HEK293T (cell line): ENCODE results near the gene ZNF512B.

ENCODE experiments used
- CTCF ChIA-PET: fragments of 350-600 bp; formaldehyde crosslinking; extraction: SDS; loops from one replicate; lab custom pipeline; 2021; ENCODE audit warnings: antibody characterized with exemption, inconsistent platforms; lab: Yijun Ruan, JAX
- POLR2A ChIA-PET: fragments of 350-600 bp; formaldehyde crosslinking; extraction: SDS; loops from one replicate; lab custom pipeline; 2020; ENCODE audit warnings: antibody characterized with exemption, inconsistent platforms; lab: Yijun Ruan, JAX
- DNase-seq: peaks from one replicate; pipeline ENCODE4 v3.0.0; 2012; ENCODE audit warnings: mixed read lengths; ENCODE audit errors: extremely low spot score
- ARNT ChIP-seq: fragments of 450-650 bp; IDR thresholded peaks from 2 replicates; pipeline ENCODE4 v1.6.1; 2017; ENCODE audit warnings: mild to moderate bottlenecking
- BHLHE40 ChIP-seq: fragments of 450-650 bp; IDR thresholded peaks from 2 replicates; pipeline ENCODE4 v1.6.1; 2016; ENCODE audit warnings: mild to moderate bottlenecking, moderate library complexity, borderline replicate concordance
- CTBP1 ChIP-seq: fragments of 450-650 bp; IDR thresholded peaks from 2 replicates; pipeline ENCODE4 v1.6.1; 2016; ENCODE audit warnings: borderline replicate concordance
- ELF4 ChIP-seq: fragments of 450-650 bp; IDR thresholded peaks from 2 replicates; pipeline ENCODE4 v1.6.1; 2017; ENCODE audit warnings: antibody characterized with exemption
- FOXA1 ChIP-seq: fragments of 450-650 bp; IDR thresholded peaks from 2 replicates; pipeline ENCODE4 v1.6.1; 2016; ENCODE audit warnings: mild to moderate bottlenecking
- FOXK2 ChIP-seq: fragments of 450-650 bp; IDR thresholded peaks from 2 replicates; pipeline ENCODE4 v1.6.1; 2016; ENCODE audit warnings: mild to moderate bottlenecking
- FOXM1 ChIP-seq: fragments of 450-650 bp; IDR thresholded peaks from 2 replicates; pipeline ENCODE4 v1.6.1; 2017; ENCODE audit warnings: mild to moderate bottlenecking, borderline replicate concordance
- HDGF ChIP-seq: fragments of 450-650 bp; IDR thresholded peaks from 2 replicates; pipeline ENCODE4 v1.6.1; 2017; ENCODE audit warnings: antibody characterized with exemption, borderline replicate concordance
- L3MBTL2 ChIP-seq: fragments of 450-650 bp; conservative IDR thresholded peaks from 2 replicates; pipeline ENCODE4 v1.6.1; 2016; ENCODE audit warnings: mild to moderate bottlenecking
- LEF1 ChIP-seq: fragments of 450-650 bp; IDR thresholded peaks from 2 replicates; pipeline ENCODE4 v1.6.1; 2017; ENCODE audit warnings: mild to moderate bottlenecking, borderline replicate concordance
- NFRKB ChIP-seq: fragments of 450-650 bp; IDR thresholded peaks from 2 replicates; pipeline ENCODE4 v1.6.1; 2016; ENCODE audit warnings: mild to moderate bottlenecking, moderate library complexity
- SP1 ChIP-seq: fragments of 450-650 bp; IDR thresholded peaks from 2 replicates; pipeline ENCODE4 v1.6.1; 2017
- SUZ12 ChIP-seq: fragments of 450-650 bp; IDR thresholded peaks from 2 replicates; pipeline ENCODE4 v1.6.1; 2016; ENCODE audit warnings: mild to moderate bottlenecking
- TARDBP ChIP-seq: fragments of 450-650 bp; IDR thresholded peaks from 2 replicates; pipeline ENCODE4 v1.6.1; 2016
- ZNF384 ChIP-seq: fragments of 450-650 bp; IDR thresholded peaks from 2 replicates; pipeline ENCODE4 v1.6.1; 2016
- TF ChIP-seq, protein P1 (sequence below): fragments of 450-650 bp; IDR thresholded peaks from 2 replicates; pipeline ENCODE4 v1.6.1; 2016

ZNF512B gene

DNA sequence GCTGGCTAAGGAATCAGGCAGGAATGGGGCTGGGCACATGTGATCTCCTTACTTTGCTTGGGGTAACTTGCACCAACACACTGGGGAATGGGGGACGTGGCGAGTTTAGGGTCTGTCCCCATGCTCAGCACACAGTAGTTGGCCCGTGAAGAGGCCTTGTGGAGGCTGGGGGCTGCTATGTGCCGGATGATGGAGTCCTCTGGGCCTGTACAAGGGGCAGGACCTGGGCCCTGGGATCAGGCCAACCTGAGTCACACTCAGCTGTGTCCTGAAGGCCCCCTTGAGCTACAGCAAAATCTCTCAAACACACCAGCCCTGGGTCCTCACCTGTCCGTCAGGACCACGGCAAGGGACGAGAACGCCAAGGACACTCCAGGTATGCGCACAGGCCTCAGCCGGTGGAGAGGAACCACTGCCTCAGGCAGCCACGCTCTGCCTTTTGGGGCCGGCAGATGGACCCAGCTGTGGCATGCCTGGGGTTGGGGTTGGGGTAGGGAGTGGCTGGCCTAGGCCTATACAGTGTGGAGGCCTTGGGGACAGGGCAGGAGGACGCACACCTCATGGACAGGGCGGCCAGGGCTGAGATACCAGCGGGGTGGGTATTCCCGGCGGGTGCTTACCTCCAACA, 24.6 kb downstream of the ZNF512B start:
- DNase-seq, result no peak
- TF ChIP-seq SUZ12 (no peak), L3MBTL2 (no peak), LEF1 (no peak), SP1 (no peak), FOXM1 (no peak), CTBP1 (no peak), ARNT (no peak), ELF4 (no peak), HDGF (no peak), TARDBP (no peak), FOXA1 (no peak), NFRKB (no peak), BHLHE40 (no peak)
- CTCF ChIA-PET, result no interaction called here
- POLR2A ChIA-PET, result no interaction called here

DNA sequence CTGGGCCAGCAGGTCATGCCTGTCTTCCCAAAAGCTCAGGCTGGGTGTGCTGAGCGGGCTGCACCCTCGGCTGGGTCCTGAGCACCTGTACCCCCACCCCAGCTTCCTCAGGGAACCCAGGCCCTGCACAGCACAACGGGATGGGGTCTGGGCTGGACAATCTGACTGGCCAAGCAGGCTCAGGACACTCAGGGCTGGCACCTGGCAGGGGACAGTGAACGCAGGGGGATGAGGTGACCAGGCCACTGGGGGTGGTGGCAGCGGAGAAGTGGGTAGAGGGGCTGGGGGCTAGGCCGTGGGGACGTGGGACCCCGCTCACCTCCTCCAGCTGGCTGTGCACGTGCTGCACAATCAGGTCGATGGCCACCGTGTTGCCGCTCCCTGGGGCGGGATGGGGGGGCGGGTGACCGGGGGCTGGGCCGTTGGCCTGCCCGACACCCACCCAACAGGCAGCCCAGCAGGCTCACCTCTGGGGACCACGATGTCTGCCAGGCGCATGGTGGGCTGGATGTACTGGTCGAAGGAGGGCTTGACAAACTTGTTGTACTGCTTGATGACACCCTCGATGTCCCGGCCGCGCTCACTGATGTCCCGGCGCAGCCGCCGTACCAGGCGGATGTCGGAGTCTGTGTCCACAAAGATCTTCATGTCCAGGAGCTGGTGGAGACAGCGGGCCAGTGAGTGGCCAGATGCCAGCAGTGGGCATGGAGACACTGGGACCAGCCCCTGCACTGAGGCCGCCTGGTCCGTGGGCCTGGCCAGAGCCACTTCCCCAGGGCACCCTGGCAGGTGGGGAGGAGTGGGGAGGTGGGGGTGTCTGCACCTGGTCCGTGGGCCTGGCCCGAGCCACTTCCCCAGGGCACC, 25.4 kb downstream of the ZNF512B start:
- POLR2A ChIA-PET, result interaction anchor here (1.5 kb wide), 1 partner anchor 12 kb away, joined by 5 read pairs; the partner anchor contains the start of gene UCKL1
- TF ChIP-seq ARNT, result no peak
- TF ChIP-seq FOXA1, result no peak
- TF ChIP-seq L3MBTL2, result no peak
- TF ChIP-seq CTBP1, result no peak
- TF ChIP-seq ELF4, result no peak
- TF ChIP-seq, protein P1, sequence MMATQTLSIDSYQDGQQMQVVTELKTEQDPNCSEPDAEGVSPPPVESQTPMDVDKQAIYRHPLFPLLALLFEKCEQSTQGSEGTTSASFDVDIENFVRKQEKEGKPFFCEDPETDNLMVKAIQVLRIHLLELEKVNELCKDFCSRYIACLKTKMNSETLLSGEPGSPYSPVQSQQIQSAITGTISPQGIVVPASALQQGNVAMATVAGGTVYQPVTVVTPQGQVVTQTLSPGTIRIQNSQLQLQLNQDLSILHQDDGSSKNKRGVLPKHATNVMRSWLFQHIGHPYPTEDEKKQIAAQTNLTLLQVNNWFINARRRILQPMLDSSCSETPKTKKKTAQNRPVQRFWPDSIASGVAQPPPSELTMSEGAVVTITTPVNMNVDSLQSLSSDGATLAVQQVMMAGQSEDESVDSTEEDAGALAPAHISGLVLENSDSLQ, result no peak
- TF ChIP-seq HDGF, result no peak
- CTCF ChIA-PET, result no interaction called here
- no peak for DNase-seq

DNA sequence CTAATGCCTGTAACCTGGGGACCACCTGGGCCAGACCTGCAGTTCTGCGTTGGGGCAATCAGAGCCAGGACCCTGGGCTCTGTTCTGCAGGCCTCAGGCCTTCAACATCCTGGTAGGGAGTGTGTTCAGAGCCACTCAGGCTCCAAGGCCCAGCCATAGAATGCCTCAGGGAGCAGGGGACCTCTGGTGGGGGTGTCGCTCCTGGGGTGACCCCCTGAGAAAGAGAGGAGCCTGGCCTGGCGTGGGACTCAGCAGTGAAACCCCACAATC, 26.0 kb downstream of the ZNF512B start:
- TF ChIP-seq TARDBP (no peak), FOXA1 (no peak), FOXK2 (no peak), CTBP1 (no peak), ZNF384 (no peak), NFRKB (no peak), SP1 (no peak), ARNT (no peak), FOXM1 (no peak), SUZ12 (no peak)
- CTCF ChIA-PET, result no interaction called here
- no peak for DNase-seq
- POLR2A ChIA-PET, result interaction anchor here (1.1 to 1.5 kb wide), 2 partner anchors 8 to 12 kb away, joined by 3 to 5 read pairs; partner anchors contain the start of gene UCKL1

DNA sequence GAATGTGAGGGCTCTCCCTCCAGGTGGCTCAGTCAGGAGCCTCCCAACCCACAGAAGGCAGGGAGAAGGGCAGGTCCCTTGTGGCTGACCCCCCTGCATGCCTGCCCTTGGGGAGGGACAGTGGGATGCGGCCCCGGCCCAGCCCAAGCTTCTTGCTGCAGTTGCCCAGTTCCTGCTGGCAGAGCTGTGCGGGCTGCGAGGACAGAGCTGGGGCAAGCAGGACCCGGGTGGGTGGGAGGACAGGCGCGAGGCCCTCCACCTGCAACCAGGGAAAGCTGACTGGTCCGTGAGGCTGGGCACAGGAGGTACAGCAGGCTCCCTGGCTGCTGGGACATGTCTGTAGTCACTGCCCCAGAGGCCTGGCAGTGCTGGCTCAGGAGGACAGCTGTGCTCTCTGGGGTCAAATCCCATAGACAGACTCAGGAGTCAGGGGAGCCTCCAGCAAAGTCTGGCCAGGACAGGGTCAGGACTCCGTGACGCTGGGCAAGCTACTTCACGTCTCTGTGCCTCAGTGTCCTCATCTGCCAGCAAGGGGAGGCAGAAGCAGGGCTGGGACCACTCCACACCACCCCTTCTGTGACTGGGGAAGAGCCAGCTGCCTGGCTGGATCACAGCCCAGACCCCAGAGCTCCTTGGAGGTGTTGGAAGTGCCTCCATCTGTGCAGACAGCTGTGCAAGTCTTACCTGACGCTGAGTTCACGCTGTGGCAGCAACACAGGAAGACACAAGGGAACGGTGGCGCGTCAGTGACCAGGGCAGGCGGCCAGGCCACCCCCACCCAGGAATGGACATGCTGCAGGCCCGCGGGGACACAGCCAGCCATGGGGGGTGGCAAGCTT, 26.5 kb downstream of the ZNF512B start:
- DNase-seq, result no peak
- ChIA-PET POLR2A (interaction anchor here (1.1 to 1.5 kb wide), 2 partner anchors 8 to 13 kb away, joined by 3 to 5 read pairs; partner anchors contain the start of gene UCKL1), CTCF (interaction anchor here (0.6 kb wide), 1 partner anchor 90 kb away, joined by 5 read pairs; no protein-coding TSS in a partner anchor)
- TF ChIP-seq SP1, result no peak
- TF ChIP-seq HDGF, result no peak
- TF ChIP-seq FOXK2, result no peak
- TF ChIP-seq FOXM1, result no peak
- no peak for TF ChIP-seq FOXA1
- no peak for TF ChIP-seq ARNT
- no peak for TF ChIP-seq CTBP1
- TF ChIP-seq, protein P1, result no peak
- no peak for TF ChIP-seq ZNF384
- no peak for TF ChIP-seq SUZ12
- no peak for TF ChIP-seq BHLHE40

DNA sequence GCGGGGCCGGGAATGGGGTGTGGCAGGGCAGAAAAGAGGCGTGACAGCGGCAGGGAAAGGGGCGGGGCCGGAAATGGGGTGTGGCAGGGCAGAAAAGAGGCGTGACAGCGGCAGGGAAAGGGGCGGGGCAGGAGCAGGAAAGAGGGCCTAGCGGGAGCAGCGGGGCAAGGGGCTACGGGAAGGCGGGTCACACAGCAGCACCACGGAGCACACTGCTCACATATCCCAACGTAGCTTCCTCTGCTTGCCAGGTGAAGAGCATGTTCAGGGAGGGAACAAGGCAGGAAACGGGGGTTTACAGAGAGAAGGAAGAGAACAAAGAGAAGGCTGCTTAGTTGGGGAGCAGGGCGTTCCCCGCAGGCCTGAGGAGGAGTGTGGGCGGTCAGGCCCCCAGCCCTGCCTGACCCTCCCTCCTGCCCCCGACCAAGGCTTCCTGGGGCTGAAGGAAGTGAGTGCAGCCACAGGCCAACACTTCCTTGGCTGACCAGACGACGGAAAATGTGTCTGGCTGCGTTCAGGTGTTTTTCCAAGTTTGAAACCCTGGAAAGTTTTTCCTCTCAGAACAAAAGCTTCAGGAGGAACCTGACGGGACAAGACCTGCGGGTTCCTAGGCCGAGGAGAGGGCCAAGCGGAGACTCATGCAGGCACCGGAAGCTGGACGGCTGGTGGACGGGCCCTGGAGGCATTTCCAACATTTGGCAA, 27.3 kb downstream of the ZNF512B start:
- ChIA-PET POLR2A (interaction anchor here (1.1 to 1.5 kb wide), 2 partner anchors 9 to 14 kb away, joined by 3 to 5 read pairs; partner anchors contain the start of gene UCKL1), CTCF (interaction anchor here (0.6 kb wide), 1 partner anchor 89 kb away, joined by 5 read pairs; no protein-coding TSS in a partner anchor)
- DNase-seq, result peak; percentile 76
- no peak for TF ChIP-seq FOXA1
- TF ChIP-seq TARDBP, result no peak
- TF ChIP-seq SUZ12, result no peak
